Ishikawa (cell line): Measurements from ENCODE around the gene ARHGAP8.

Experiments
- CREB1 ChIP-seq: IDR thresholded peaks from 2 replicates; pipeline ENCODE4 v1.6.1; 2012; ENCODE audit warnings: low read depth
- EP300 ChIP-seq: IDR thresholded peaks from 2 replicates; pipeline ENCODE4 v1.6.1; 2012; ENCODE audit warnings: borderline replicate concordance
- ZBTB7A ChIP-seq: IDR thresholded peaks from 2 replicates; pipeline ENCODE4 v1.6.1; 2012; ENCODE audit warnings: low read depth

GRCh38 chr22:44814266-44815098 is 62.1 kb downstream of the ARHGAP8 start:
- TF ChIP-seq ZBTB7A (no peak), EP300 (no peak), CREB1 (no peak)
